ENCODE measurements around the gene POLR2L.

POLR2L gene

GRCh38 chr11:792535-792821 is 49.9 kb downstream of the POLR2L start:
- no peak for DNase-seq

GRCh38 chr11:791658-792534 is 50.4 kb downstream of the POLR2L start:
- DNase-seq: no peak

- DNase-seq: no peak
Measured at GRCh38 chr11:790721-791564, 51.4 kb downstream of the POLR2L start.

- DNase-seq: no peak
Measured at GRCh38 chr11:789943-790342, 52.4 kb downstream of the POLR2L start, which contains the start of gene CEND1. Gene CEND1, minus strand, starts transcription at chr11:790090. Its CDS starts 1,514 bp downstream, at chr11:788576.
